Activated CD8-positive, alpha-beta memory T cell treated with anti-CD3 and anti-CD28 coated beads, Interleukin-2, amount 10 ng/mL, durations not matched to agents 7 days and 5 days (primary cell): ENCODE data around the gene RFTN1. TPM values are rescaled to one million over a fixed set of nuclear protein-coding genes. Genes with fewer than 3 reads are reported as not detected.

Experiments used
- ATAC-seq: fragments of 150-1000 bp; cut with Tn5 transposase; one replicate; pipeline ENCODE4 v1.10.0; 2021; ENCODE audit warnings: moderate library complexity
- CTCF ChIA-PET: fragments of 350-600 bp; sonication (Branson Sonifier 250); formaldehyde crosslinking; loops from one replicate; lab custom pipeline; 2021; ENCODE audit warnings: antibody characterized with exemption; lab: Charles Lee
- DNase-seq: peaks from one replicate; pipeline ENCODE4 v3.0.0-alpha.2; 2020
- H3K27ac Mint-ChIP-seq: one replicate; pipeline ENCODE4 v1.8.0; 2021; ENCODE audit warnings: mild to moderate bottlenecking, mixed read lengths
- H3K27me3 Mint-ChIP-seq: one replicate; pipeline ENCODE4 v1.8.0; 2021; ENCODE audit warnings: mixed read lengths
- H3K36me3 Mint-ChIP-seq: one replicate; pipeline ENCODE4 v1.8.0; 2021; ENCODE audit warnings: mild to moderate bottlenecking, mixed read lengths
- H3K4me1 Mint-ChIP-seq: one replicate; pipeline ENCODE4 v1.8.0; 2021; ENCODE audit warnings: mixed read lengths
- H3K4me3 Mint-ChIP-seq: one replicate; pipeline ENCODE4 v1.8.0; 2021; ENCODE audit warnings: mild to moderate bottlenecking, moderate library complexity, mixed read lengths
- H3K9me3 Mint-ChIP-seq: one replicate; pipeline ENCODE4 v1.8.0; 2022; ENCODE audit warnings: low read depth, mixed read lengths
- total RNA-seq, 2 experiments: library from RNA; stranded (reverse); gene quantifications; one replicate each; pipeline ENCODE4 v1.2.3, GENCODE V29; 2021

Gene RFTN1
- total RNA-seq, 2 experiments from 2014 or later = 78.0 to 96.7 TPM

DNA sequence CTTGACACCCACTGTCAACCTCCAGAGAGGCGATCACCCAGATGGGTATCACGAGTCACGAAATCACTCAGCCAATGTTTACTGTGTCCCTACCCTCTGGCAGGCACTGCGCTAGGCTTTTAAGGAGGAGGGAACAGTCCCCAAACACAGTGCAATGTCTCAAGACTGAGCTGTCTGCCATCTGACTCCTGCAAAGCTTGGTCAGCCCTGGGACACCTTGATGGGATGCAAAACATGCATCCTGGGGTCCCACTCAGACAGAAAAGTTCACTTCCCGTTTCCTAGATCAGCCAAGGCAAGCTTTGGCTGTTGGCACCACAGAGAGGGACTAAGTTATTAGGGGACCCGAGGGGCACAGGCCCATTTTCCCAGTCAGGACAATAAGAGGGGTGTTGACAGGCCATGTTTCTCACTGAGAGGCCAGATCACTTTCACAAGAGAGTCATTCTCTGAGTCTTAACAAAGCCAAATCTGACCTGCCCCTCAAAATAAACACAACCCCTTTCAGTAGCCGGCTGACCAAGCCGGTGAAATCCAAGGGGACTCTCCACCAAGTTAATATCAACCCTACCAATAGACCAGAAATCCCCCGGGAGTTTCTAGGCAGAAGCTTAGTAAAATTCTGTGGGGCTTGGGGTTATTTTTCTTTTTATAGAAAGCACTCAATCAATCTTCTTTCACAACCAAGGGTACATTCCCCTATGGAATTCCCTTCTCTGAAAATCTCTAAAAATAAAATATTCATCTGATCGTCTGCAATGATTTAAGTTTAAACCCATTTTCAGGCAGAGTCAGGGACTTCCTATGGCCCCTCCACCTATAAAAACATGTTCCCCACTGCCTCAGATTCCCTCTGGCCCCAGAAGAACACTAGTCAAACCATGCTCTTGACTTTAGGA is 3.5 kb downstream of the RFTN1 start:
- CTCF ChIA-PET = interaction anchor here (0.9 to 1.4 kb wide), 3 partner anchors 132 to 220 kb away, joined by 3 read pairs; no protein-coding TSS in a partner anchor
- peak overlapping the region; percentile 86 for H3K27ac Mint-ChIP-seq

GRCh38 chr3:16508591-16508995 is 4.9 kb downstream of the RFTN1 start:
- Mint-ChIP-seq H3K4me1 (peaks cover 80% of the 10 kb centered on the region), H3K27ac (peak overlapping the region; percentile 85), H3K27me3 (no peaks in the 10 kb centered on the region), H3K36me3 (peaks cover 53% of the 10 kb centered on the region), H3K9me3 (no peaks in the 10 kb centered on the region), H3K4me3 (peak overlapping the region; percentile 64)
- ATAC-seq (no peak), DNase-seq (peak; percentile 79)
- CTCF ChIA-PET = interaction anchor here (1.2 kb wide), 3 partner anchors 21 to 218 kb away, joined by 3 read pairs; no protein-coding TSS in a partner anchor

More for the DNA sequence above, 3.5 kb downstream of the RFTN1 start:
- H3K27me3 Mint-ChIP-seq = no peaks in the 10 kb centered on the region
- H3K4me3 Mint-ChIP-seq = peak overlapping the region; percentile 49
- no peak for DNase-seq
- ATAC-seq = no peak
- H3K9me3 Mint-ChIP-seq = no peaks in the 10 kb centered on the region
- peaks cover 78% of the 10 kb centered on the region for H3K4me1 Mint-ChIP-seq
- H3K36me3 Mint-ChIP-seq = peaks cover 46% of the 10 kb centered on the region

DNA sequence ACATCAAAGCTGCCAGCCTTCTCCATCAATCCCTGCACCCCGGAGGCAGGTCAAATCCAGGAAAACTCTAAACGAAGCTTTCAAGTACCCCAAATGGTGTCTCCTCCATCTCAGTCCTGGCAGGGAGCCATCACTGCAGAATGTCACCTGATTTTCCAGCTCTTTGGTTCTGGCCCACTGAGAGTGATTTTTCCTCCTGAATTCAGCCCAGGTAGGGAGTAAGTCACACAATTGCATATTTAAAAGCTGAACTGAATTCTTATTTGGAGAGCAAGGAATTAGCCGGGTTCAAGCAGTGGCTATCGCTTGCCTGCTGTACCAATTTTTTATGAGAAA is 5.3 kb downstream of the RFTN1 start:
- H3K9me3 Mint-ChIP-seq = no peaks in the 10 kb centered on the region
- no peak for DNase-seq
- H3K27me3 Mint-ChIP-seq = no peaks in the 10 kb centered on the region
- H3K4me3 Mint-ChIP-seq = peak overlapping the region; percentile 64
- peaks cover 84% of the 10 kb centered on the region for H3K4me1 Mint-ChIP-seq
- CTCF ChIA-PET = interaction anchor here (1.2 kb wide), 3 partner anchors 21 to 218 kb away, joined by 3 read pairs; no protein-coding TSS in a partner anchor
- H3K27ac Mint-ChIP-seq = peak overlapping the region; percentile 85
- no peak for ATAC-seq
- H3K36me3 Mint-ChIP-seq = peaks cover 57% of the 10 kb centered on the region

DNA sequence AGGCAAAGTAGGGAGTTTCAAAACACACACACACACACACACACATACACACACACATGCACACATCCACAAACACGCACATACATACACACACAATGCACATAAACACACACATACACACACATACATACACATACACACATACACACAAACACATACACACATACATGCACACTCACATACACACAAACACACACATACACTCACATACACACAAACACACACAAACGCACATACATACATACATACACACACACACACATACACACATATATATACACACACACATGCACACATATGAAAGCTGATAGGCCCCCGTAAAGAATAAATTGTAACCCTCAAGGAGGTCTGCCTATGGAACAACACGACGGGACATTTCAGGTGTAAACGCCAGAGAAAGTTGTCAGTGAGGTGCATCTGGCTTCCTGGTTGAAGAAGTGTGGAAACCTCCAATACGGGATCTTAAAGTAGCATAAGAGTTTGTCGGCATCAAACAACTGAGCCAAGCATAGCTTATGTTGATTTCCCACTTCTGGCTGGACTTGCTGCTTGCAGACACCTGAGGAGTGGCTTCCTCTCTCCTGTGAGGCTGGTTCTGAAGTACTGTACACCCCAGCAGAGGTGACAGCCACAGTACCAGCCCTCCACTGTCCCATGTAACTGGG is 5.8 kb downstream of the RFTN1 start:
- H3K9me3 Mint-ChIP-seq = no peaks in the 10 kb centered on the region
- ATAC-seq (no peak), DNase-seq (no peak)
- peak overlapping the region; percentile 85 for H3K27ac Mint-ChIP-seq
- CTCF ChIA-PET = interaction anchor here (1.2 kb wide), 3 partner anchors 22 to 217 kb away, joined by 3 read pairs; no protein-coding TSS in a partner anchor
- no peaks in the 10 kb centered on the region for H3K27me3 Mint-ChIP-seq
- peaks cover 85% of the 10 kb centered on the region for H3K4me1 Mint-ChIP-seq
- peak overlapping the region; percentile 64 for H3K4me3 Mint-ChIP-seq
- peaks cover 59% of the 10 kb centered on the region for H3K36me3 Mint-ChIP-seq

DNA sequence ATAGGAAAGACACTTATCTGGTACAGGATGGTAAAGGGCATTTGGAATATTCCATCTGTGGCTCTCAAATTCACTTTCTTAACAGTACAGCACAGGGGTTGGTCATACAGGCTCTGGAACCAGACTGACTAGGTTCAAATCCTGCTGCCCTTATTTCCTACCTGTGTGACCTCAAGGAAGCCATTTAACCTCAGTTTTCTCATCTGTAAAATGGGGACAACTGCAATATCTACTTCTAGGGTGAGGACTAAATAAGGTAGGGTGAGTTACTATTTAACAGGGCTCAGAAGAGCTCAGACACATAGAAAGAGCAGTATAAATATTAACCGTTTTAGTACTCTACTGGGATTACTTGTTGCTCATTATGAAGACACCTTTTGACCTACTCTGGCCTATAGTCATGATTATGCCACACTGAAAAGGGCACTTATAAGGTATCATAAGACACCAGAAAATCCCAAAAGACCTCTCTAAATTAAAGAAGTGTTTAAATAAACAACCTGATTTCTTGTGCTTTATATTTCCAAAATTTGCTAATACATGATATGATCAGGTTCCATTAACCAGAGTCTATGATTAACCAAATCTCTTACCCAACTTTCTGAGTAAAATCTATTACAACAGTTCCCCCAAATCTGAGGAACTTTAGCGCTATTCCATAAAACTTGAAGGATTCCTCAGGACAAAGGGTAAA is 6.5 kb downstream of the RFTN1 start:
- ATAC-seq = no peak
- peaks cover 62% of the 10 kb centered on the region for H3K36me3 Mint-ChIP-seq
- peaks cover 85% of the 10 kb centered on the region for H3K4me1 Mint-ChIP-seq
- no peak for DNase-seq
- no peaks in the 10 kb centered on the region for H3K9me3 Mint-ChIP-seq
- H3K27me3 Mint-ChIP-seq = no peaks in the 10 kb centered on the region
- CTCF ChIA-PET = no interaction called here
- H3K4me3 Mint-ChIP-seq = no peak overlapping the region
- no peak overlapping the region for H3K27ac Mint-ChIP-seq

DNA sequence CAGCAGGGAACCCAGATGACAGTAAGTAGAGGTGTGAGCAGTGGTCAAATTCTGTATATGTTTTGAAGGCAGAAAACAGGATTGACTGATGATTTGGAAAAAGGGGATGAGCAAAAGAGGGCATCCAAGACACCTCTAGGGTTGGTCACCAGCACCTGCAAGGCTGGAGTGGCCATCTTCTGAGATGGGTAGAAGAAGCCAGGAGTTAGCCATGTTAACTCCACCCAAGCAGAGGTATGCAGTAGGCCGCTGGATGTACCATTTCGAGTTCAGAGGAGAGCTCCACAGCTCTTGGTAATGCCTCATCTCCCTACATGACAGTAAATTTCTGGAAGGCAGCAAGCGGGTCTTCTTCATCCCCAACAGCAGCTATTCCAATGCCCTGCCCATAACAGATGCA is 7.0 kb downstream of the RFTN1 start:
- no peak overlapping the region for H3K27ac Mint-ChIP-seq
- no peaks in the 10 kb centered on the region for H3K27me3 Mint-ChIP-seq
- no peak overlapping the region for H3K4me3 Mint-ChIP-seq
- H3K4me1 Mint-ChIP-seq = peaks cover 79% of the 10 kb centered on the region
- CTCF ChIA-PET = interaction anchor here (1.0 kb wide), 1 partner anchor 10 kb away, joined by 3 read pairs; no protein-coding TSS in a partner anchor
- no peak for DNase-seq
- peaks cover 59% of the 10 kb centered on the region for H3K36me3 Mint-ChIP-seq
- ATAC-seq = no peak
- H3K9me3 Mint-ChIP-seq = no peaks in the 10 kb centered on the region

DNA sequence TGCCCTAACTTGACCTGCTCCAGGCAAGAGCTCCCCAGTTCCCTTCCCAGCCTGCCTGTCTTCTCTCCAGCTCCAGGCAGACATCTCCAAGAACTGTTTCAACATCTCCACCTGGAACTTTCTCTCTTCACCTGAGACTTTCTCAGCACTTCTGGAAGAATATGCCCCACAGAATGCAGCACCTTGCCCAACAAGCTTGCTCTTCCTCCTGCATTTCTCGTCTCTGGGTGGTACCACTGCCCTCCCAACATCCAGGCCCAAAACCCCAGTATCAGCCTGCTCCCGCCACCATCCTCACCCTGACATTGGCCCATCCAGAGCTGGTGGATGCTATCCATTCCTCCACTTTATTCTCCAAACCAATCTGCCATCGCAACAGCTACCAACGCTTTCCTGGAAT is 8.8 kb downstream of the RFTN1 start:
- no peak for ATAC-seq
- H3K4me3 Mint-ChIP-seq = no peak overlapping the region
- no peak for DNase-seq
- no peaks in the 10 kb centered on the region for H3K27me3 Mint-ChIP-seq
- H3K9me3 Mint-ChIP-seq = no peaks in the 10 kb centered on the region
- peaks cover 68% of the 10 kb centered on the region for H3K4me1 Mint-ChIP-seq
- peaks cover 63% of the 10 kb centered on the region for H3K36me3 Mint-ChIP-seq
- CTCF ChIA-PET = no interaction called here
- H3K27ac Mint-ChIP-seq = no peak overlapping the region

DNA sequence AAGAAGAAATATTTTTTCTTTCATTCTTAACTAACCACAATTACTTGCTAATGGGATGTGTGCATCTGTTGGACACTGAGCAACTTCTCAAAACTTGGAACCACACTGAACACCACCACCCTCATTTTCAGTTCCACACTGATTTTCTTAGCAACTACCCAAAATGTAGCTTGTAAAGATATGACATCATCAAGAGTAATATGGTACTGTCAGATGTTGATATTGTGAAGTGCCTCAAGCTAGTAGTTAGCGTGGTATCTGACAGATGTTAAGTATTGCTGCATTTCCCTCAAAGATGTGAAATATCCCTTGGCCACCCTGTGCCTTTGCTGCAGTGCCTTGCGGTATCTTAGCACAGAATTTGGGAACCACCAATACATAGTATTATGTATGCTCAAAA is 9.3 kb downstream of the RFTN1 start:
- H3K27me3 Mint-ChIP-seq = no peaks in the 10 kb centered on the region
- H3K36me3 Mint-ChIP-seq = peaks cover 66% of the 10 kb centered on the region
- no peaks in the 10 kb centered on the region for H3K9me3 Mint-ChIP-seq
- peaks cover 64% of the 10 kb centered on the region for H3K4me1 Mint-ChIP-seq
- CTCF ChIA-PET = no interaction called here
- DNase-seq (no peak), ATAC-seq (no peak)
- no peak overlapping the region for H3K27ac Mint-ChIP-seq
- H3K4me3 Mint-ChIP-seq = no peak overlapping the region

DNA sequence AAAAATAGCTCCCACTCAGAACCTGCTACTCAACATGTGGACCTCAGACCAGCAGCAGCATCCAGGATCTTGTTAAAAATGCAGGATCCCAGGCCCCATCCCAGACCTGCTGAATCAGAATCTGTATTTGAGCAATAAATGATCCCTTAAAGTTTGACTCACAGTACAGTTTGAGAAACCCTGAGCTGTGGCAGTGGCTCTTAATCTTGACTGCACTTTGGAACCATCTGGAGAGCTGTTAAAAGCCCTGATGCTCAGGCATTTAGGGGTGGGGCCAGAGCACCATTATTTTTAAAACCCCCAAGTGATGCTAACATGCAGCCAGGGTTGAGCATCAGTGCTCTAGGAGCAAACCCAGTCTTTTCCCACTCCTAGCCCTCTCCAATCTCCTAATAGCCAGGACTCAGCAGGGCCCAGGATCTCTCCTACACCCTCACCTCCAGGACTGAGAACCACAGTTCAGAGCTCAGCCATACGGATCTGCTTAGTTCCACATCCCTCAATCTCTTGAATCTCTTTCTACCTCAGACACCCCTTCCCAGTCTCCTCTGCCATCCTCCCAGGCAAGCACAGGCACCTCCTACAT is 10.2 kb downstream of the RFTN1 start:
- H3K27me3 Mint-ChIP-seq = no peaks in the 10 kb centered on the region
- peaks cover 71% of the 10 kb centered on the region for H3K36me3 Mint-ChIP-seq
- H3K4me1 Mint-ChIP-seq = peaks cover 65% of the 10 kb centered on the region
- H3K9me3 Mint-ChIP-seq = no peaks in the 10 kb centered on the region
- no peak for ATAC-seq
- peak overlapping the region; percentile 33 for H3K27ac Mint-ChIP-seq
- H3K4me3 Mint-ChIP-seq = no peak overlapping the region
- CTCF ChIA-PET = interaction anchor here (1.5 kb wide), 1 partner anchor 9 kb away, joined by 3 read pairs; no protein-coding TSS in a partner anchor
- no peak for DNase-seq

- Mint-ChIP-seq H3K9me3 (no peaks in the 10 kb centered on the region), H3K4me3 (no peak overlapping the region), H3K27me3 (no peaks in the 10 kb centered on the region), H3K36me3 (peaks cover 65% of the 10 kb centered on the region), H3K27ac (no peak overlapping the region), H3K4me1 (peaks cover 63% of the 10 kb centered on the region)
- DNase-seq (no peak), ATAC-seq (no peak)
- CTCF ChIA-PET = interaction anchor here (0.7 to 1.5 kb wide), 2 partner anchors 9 to 1234 kb away, joined by 3 read pairs; no protein-coding TSS in a partner anchor
These were observed 11.1 kb downstream of the RFTN1 start for GRCh38 chr3:16502347-16502908.

DNA sequence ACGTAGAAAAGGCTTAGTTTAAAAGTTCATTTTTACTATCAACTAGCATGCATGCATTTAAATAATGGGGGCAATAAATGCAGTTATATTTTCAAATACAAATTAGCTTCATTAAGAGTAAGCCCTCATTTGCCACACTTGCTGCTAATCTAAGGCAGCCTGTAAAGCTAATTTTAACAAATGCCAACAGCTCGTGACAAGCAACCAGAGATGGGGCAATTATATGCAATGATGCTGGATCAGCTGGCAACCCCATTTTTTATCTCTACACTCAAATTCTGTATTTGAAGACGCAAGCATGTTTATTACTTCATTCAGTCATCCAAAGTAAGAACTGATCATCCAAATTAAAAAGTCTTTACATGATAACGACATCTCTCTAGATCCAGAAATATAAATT is 12.1 kb downstream of the RFTN1 start:
- peaks cover 64% of the 10 kb centered on the region for H3K4me1 Mint-ChIP-seq
- H3K4me3 Mint-ChIP-seq = no peak overlapping the region
- peaks cover 61% of the 10 kb centered on the region for H3K36me3 Mint-ChIP-seq
- no peaks in the 10 kb centered on the region for H3K9me3 Mint-ChIP-seq
- CTCF ChIA-PET = interaction anchor here (1.4 kb wide), 1 partner anchor 11 kb away, joined by 5 read pairs; no protein-coding TSS in a partner anchor
- H3K27me3 Mint-ChIP-seq = no peaks in the 10 kb centered on the region
- ATAC-seq = no peak
- H3K27ac Mint-ChIP-seq = no peak overlapping the region
- no peak for DNase-seq

- Mint-ChIP-seq H3K9me3 (no peaks in the 10 kb centered on the region), H3K27me3 (no peaks in the 10 kb centered on the region), H3K4me3 (no peak overlapping the region), H3K4me1 (peaks cover 64% of the 10 kb centered on the region), H3K27ac (no peak overlapping the region), H3K36me3 (peaks cover 58% of the 10 kb centered on the region)
- CTCF ChIA-PET = interaction anchor here (1.4 kb wide), 1 partner anchor 11 kb away, joined by 5 read pairs; no protein-coding TSS in a partner anchor
- DNase-seq = no peak
- no peak for ATAC-seq
These were observed 12.6 kb downstream of the RFTN1 start for GRCh38 chr3:16500911-16501310.
